ENCODE measurements around the gene HSD17B7. TPM values are rescaled to one million over a fixed set of nuclear protein-coding genes. Genes with fewer than 3 reads are reported as not detected.

Gene HSD17B7
- total and polyA plus RNA-seq, 7 donors = 10.8 to 54.2 (median 11.4) TPM

- no peak overlapping the region for H3K27ac ChIP-seq
Measured at GRCh38 chr1:162832470-162832869, 42.0 kb downstream of the HSD17B7 start.

GRCh38 chr1:162835157-162835899 is 44.8 kb downstream of the HSD17B7 start:
- 57 to 61% methylated on average over 3 of the region's 3 CpGs for WGBS, 2 donors
- TF ChIP-seq CTCF (IDR thresholded peaks at IDR 0.05) = no peak
- no peak for TF ChIP-seq EP300 (IDR thresholded peaks at IDR 0.05)
- TF ChIP-seq POLR2AphosphoS5 (IDR thresholded peaks at IDR 0.05) = no peak
- TF ChIP-seq POLR2A (IDR thresholded peaks at IDR 0.05) = no peak
- no peaks in the 10 kb centered on the region for H3K27me3 ChIP-seq
- DNase-seq = no peak
- H3K27ac ChIP-seq = no peak overlapping the region
- H3K36me3 ChIP-seq = no peaks in the 10 kb centered on the region
- peaks cover 0 to 13% (median 4%) of the 10 kb centered on the region in 4 donors for H3K9me3 ChIP-seq
- no peak overlapping the region for H3K4me3 ChIP-seq
- intact Hi-C loops (cut with DNase I) = no loop called here
- H3K4me1 ChIP-seq = no peaks in the 10 kb centered on the region

More at GRCh38 chr1:162832470-162832869, 42.0 kb downstream of the HSD17B7 start:
- H3K4me3 ChIP-seq = no peak overlapping the region
- TF ChIP-seq EP300 (IDR thresholded peaks at IDR 0.05) (no peak), CTCF (IDR thresholded peaks at IDR 0.05) (no peak), POLR2A (IDR thresholded peaks at IDR 0.05) (no peak), POLR2AphosphoS5 (IDR thresholded peaks at IDR 0.05) (no peak)
- no peaks in the 10 kb centered on the region for H3K4me1 ChIP-seq
- 93 to 95% methylated on average over 3 of the region's 3 CpGs for WGBS, 2 donors
- no peaks in the 10 kb centered on the region for H3K27me3 ChIP-seq
- H3K9me3 ChIP-seq = no peaks in the 10 kb centered on the region
- intact Hi-C loops (cut with DNase I) = no loop called here
- no peaks in the 10 kb centered on the region for H3K36me3 ChIP-seq
- no peak for DNase-seq

DNA sequence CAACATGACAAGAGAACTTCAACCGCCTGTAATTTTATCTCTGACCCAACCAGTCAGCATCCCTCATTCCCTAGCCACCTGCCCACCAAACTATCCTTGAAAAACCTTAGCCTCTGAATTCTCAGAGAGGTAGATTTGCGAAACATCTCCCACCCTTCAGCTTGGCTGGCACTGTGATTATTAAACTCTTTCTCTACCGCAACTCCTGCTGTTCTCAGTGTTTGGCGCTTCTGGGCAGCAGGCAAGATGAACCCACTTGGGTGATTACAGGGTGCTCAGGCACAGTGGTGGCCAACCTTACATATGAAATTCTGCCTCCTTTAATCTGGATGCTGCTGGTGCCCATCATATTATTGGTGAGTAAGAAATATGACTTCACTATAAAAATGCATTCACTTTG is 48.4 kb downstream of the HSD17B7 start:
- no peaks in the 10 kb centered on the region for H3K4me1 ChIP-seq
- TF ChIP-seq CTCF (IDR thresholded peaks at IDR 0.05) (no peak), POLR2AphosphoS5 (IDR thresholded peaks at IDR 0.05) (no peak), POLR2A (IDR thresholded peaks at IDR 0.05) (no peak), EP300 (IDR thresholded peaks at IDR 0.05) (no peak)
- H3K36me3 ChIP-seq = no peaks in the 10 kb centered on the region
- H3K9me3 ChIP-seq = peaks cover 0 to 13% (median 4%) of the 10 kb centered on the region in 4 donors
- 74 to 96% methylated on average over 4 of the region's 4 CpGs for WGBS, 2 donors
- H3K27ac ChIP-seq = no peak overlapping the region
- H3K27me3 ChIP-seq = no peaks in the 10 kb centered on the region
- H3K4me3 ChIP-seq = no peak overlapping the region
- DNase-seq = no peak
- intact Hi-C loops (cut with DNase I) = no loop called here

- peaks cover 0 to 13% (median 4%) of the 10 kb centered on the region in 4 donors for H3K9me3 ChIP-seq
- intact Hi-C loops (cut with DNase I) = no loop called here
- H3K4me1 ChIP-seq = no peaks in the 10 kb centered on the region
- H3K36me3 ChIP-seq = no peaks in the 10 kb centered on the region
- H3K4me3 ChIP-seq = no peak overlapping the region
- H3K27me3 ChIP-seq = no peaks in the 10 kb centered on the region
- DNase-seq = no peak
- TF ChIP-seq CTCF (IDR thresholded peaks at IDR 0.05) = no peak
- no peak for TF ChIP-seq EP300 (IDR thresholded peaks at IDR 0.05)
- no peak for TF ChIP-seq POLR2A (IDR thresholded peaks at IDR 0.05)
- no peak for TF ChIP-seq POLR2AphosphoS5 (IDR thresholded peaks at IDR 0.05)
- no peak overlapping the region for H3K27ac ChIP-seq
Measured at GRCh38 chr1:162840250-162840839, 49.8 kb downstream of the HSD17B7 start.
